Measurements from ENCODE around the gene MRC2. TPM values are rescaled to one million over a fixed set of nuclear protein-coding genes. Genes with fewer than 3 reads are reported as not detected.
"Not testable (repeated sequence)": the region's sequence is repeated elsewhere in the genome, so short reads cannot be mapped to it uniquely, and the experiment has no call there.

MRC2 gene
- total RNA-seq, 1 donor from 2014 or later = 150 TPM

GRCh38 chr17:62611728-62612127, 15.7 kb upstream of the MRC2 start:
- no peak for DNase-seq (ENCODE audit: low read depth)

GRCh38 chr17:62612289-62612688, 15.2 kb upstream of the MRC2 start:
- not testable (repeated sequence) for DNase-seq (ENCODE audit: low read depth)

- not testable (repeated sequence) for DNase-seq (ENCODE audit: low read depth)
These were observed 14.4 kb upstream of the MRC2 start for GRCh38 chr17:62613095-62613494.

GRCh38 chr17:62614142-62614541, 13.3 kb upstream of the MRC2 start:
- no peak for DNase-seq (ENCODE audit: low read depth)

- DNase-seq (ENCODE audit: low read depth) = no peak
These were observed 12.0 kb upstream of the MRC2 start for GRCh38 chr17:62615503-62615902.

GRCh38 chr17:62616993-62617893, 10.2 kb upstream of the MRC2 start:
- no peak for DNase-seq (ENCODE audit: low read depth)

GRCh38 chr17:62617894-62618472, 9.5 kb upstream of the MRC2 start:
- no peak for DNase-seq (ENCODE audit: low read depth)

- DNase-seq (ENCODE audit: low read depth) = no peak
These were observed 8.6 kb upstream of the MRC2 start for GRCh38 chr17:62618647-62619416.

GRCh38 chr17:62619417-62620155, 7.9 kb upstream of the MRC2 start:
- no peak for DNase-seq (ENCODE audit: low read depth)

- no peak for DNase-seq (ENCODE audit: low read depth)
These were observed 6.2 kb upstream of the MRC2 start for GRCh38 chr17:62621223-62621622.

GRCh38 chr17:62625184-62625869, 2.1 kb upstream of the MRC2 start:
- no peak for DNase-seq (ENCODE audit: low read depth)

- DNase-seq (ENCODE audit: low read depth) = no peak
These were observed 1.6 kb upstream of the MRC2 start for GRCh38 chr17:62625870-62626200.

- DNase-seq (ENCODE audit: low read depth) = peak; percentile 73
These were observed 701 bp upstream of the MRC2 start for GRCh38 chr17:62626719-62627218.

- no peak for DNase-seq (ENCODE audit: low read depth)
These were observed 599 bp downstream of the MRC2 start for GRCh38 chr17:62627904-62628633.

- no peak for DNase-seq (ENCODE audit: low read depth)
These were observed 1.5 kb downstream of the MRC2 start for GRCh38 chr17:62628831-62629555.

- DNase-seq (ENCODE audit: low read depth) = no peak
These were observed 2.3 kb downstream of the MRC2 start for GRCh38 chr17:62629556-62630364.

GRCh38 chr17:62630365-62631085, 3.1 kb downstream of the MRC2 start:
- DNase-seq (ENCODE audit: low read depth) = no peak
